Panc1 (cell line): Measurements from ENCODE around the gene ANO8. TPM values are rescaled to one million over a fixed set of nuclear protein-coding genes. Genes with fewer than 3 reads are reported as not detected.

Source experiments
- ATAC-seq: fragments of 200-7000 bp; cut with Tn5 transposase; 2 replicates; pipeline ENCODE4 v1.9.1; 2020; ENCODE audit warnings: mild to moderate bottlenecking, moderate library complexity
- BruUV-seq: library from RNA; stranded (reverse); fragments of 400-500 nt; replicated peaks from 2 replicates; lab custom pipeline; 2021; lab: Mats Ljungman, UMichigan
- CTCF ChIA-PET: fragments of 300-600 bp; sonication (Branson Sonifier 250); formaldehyde crosslinking; loops from one replicate; lab custom pipeline; 2022; ENCODE audit warnings: antibody characterized with exemption; lab: Charles Lee
- POLR2A ChIA-PET: fragments of 300-600 bp; sonication (Branson Sonifier 250); formaldehyde crosslinking; loops from one replicate; lab custom pipeline; 2022; ENCODE audit warnings: antibody characterized with exemption; lab: Charles Lee
- DNase-seq: peaks from one replicate; pipeline ENCODE4 v3.0.0-alpha.2; 2010; ENCODE audit warnings: low read depth, low spot score
- H3K27ac ChIP-seq: 2 replicates; pipeline ENCODE4 v1.5.1; 2011; ENCODE audit warnings: mild to moderate bottlenecking, low read length, inconsistent platforms
- H3K27me3 ChIP-seq: fragments of 200-500 bp; sonication (Bioruptor generic); 2 replicates; pipeline ENCODE4 v1.6.0; 2014; ENCODE audit warnings: low read length, inconsistent platforms; ENCODE audit not compliant: control insufficient read depth, insufficient read depth
- H3K36me3 ChIP-seq: fragments of 200-500 bp; sonication (Bioruptor generic); 2 replicates; pipeline ENCODE4 v1.5.1; 2014; ENCODE audit warnings: inconsistent platforms, mild to moderate bottlenecking, low read length, moderate library complexity; ENCODE audit not compliant: control insufficient read depth, insufficient read depth
- H3K4me1 ChIP-seq: 2 replicates; pipeline ENCODE4 v1.5.1; 2011; ENCODE audit warnings: inconsistent platforms, mild to moderate bottlenecking, low read length, moderate library complexity; ENCODE audit not compliant: control insufficient read depth, insufficient read depth
- H3K4me3 ChIP-seq, 2 experiments: 2 replicates each; pipeline ENCODE4 v1.5.1; 2011 to 2012; ENCODE audit warnings: low read depth in 2 of 2, low read length in 2 of 2, mild to moderate bottlenecking in 2 of 2, inconsistent platforms in 1 of 2, moderate library complexity in 1 of 2
- H3K9me3 ChIP-seq: fragments of 200-500 bp; sonication (Bioruptor generic); 2 replicates; pipeline ENCODE4 v1.5.1; 2014; ENCODE audit warnings: low read depth, mild to moderate bottlenecking, inconsistent platforms, low read length, moderate library complexity; ENCODE audit not compliant: control insufficient read depth, insufficient read depth
- POLR2AphosphoS5 ChIP-seq: IDR thresholded peaks from 2 replicates; pipeline ENCODE4 v1.6.1; 2012; ENCODE audit warnings: mild to moderate bottlenecking, low read depth, low read length, moderate library complexity
- SIN3A ChIP-seq: IDR thresholded peaks from 2 replicates; pipeline ENCODE4 v1.6.1; 2012; ENCODE audit warnings: low read depth, mild to moderate bottlenecking, low read length, moderate library complexity, borderline replicate concordance; ENCODE audit not compliant: insufficient read depth
- TCF7L2 ChIP-seq: IDR thresholded peaks from 2 replicates; pipeline ENCODE4 v1.6.1; 2011; ENCODE audit warnings: mild to moderate bottlenecking, low read depth, low read length, inconsistent platforms
- in situ Hi-C: cut with HindIII; loops from 2 replicates; pipeline ENCODE4 v1.10.0; 2016; ENCODE audit warnings: low sequenced_read_pairs, low pct_unique_long_range_greater_than_20kb
- intact Hi-C: fragments of 100-400 bp; cut with micrococcal nuclease; formaldehyde crosslinking; loops from one replicate; pipeline ENCODE4 v1.10.0; 2022; ENCODE audit not compliant: unreplicated experiment
- total RNA-seq: library from RNA; stranded (reverse); gene quantifications from one replicate; pipeline ENCODE4 v1.2.1, GENCODE V29; 2021; ENCODE audit not compliant: unreplicated experiment
- TF ChIP-seq, protein P1 (sequence below), 2 experiments: IDR thresholded peaks; 2 replicates each; pipeline ENCODE4 v1.6.1; 2011 to 2012; ENCODE audit warnings: low read depth in 2 of 2, control low read depth in 1 of 2, low read length in 1 of 2, mild to moderate bottlenecking in 1 of 2, moderate library complexity in 1 of 2; ENCODE audit not compliant: insufficient read depth in 1 of 2
- TF ChIP-seq, protein P2 (sequence below): fragments of 450-650 bp; IDR thresholded peaks from 2 replicates; pipeline ENCODE4 v1.5.1; 2017; ENCODE audit warnings: mild to moderate bottlenecking

ANO8 gene
- total RNA-seq, 1 experiment from 2014 or later = 13.5 TPM

DNA sequence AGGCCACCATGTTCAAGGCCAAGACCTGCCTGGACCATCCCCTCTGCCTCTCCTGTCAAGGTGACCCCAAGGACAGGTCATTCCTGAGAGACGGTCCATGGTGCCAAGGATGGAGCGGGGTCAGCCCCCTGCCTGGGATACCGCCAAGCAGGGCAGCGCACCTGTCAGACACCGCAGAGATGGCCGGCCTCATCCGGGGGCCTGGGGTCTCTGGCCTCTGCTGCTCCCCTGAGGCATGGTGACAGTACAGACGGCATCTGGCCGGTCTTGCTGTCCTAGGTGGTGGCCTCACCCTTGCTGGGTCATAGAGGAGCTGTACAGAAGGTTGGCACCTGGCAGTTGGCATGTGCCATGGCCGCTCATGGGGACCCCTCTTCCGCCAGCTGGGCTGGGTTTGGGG is 14.2 kb downstream of the ANO8 start:
- no peak overlapping the region for H3K4me3 ChIP-seq
- ATAC-seq = no peak
- no peaks in the 10 kb centered on the region for H3K9me3 ChIP-seq
- no peak overlapping the region for H3K27ac ChIP-seq
- H3K27me3 ChIP-seq = no peaks in the 10 kb centered on the region
- no peaks in the 10 kb centered on the region for H3K4me1 ChIP-seq
- in situ Hi-C loops = no loop called here
- no peaks in the 10 kb centered on the region for H3K36me3 ChIP-seq
- no peak for DNase-seq
- intact Hi-C loops = no loop called here
- POLR2A ChIA-PET = no interaction called here
- BruUV-seq = no TSS peak
- CTCF ChIA-PET = no interaction called here
- TF ChIP-seq, protein P1, sequence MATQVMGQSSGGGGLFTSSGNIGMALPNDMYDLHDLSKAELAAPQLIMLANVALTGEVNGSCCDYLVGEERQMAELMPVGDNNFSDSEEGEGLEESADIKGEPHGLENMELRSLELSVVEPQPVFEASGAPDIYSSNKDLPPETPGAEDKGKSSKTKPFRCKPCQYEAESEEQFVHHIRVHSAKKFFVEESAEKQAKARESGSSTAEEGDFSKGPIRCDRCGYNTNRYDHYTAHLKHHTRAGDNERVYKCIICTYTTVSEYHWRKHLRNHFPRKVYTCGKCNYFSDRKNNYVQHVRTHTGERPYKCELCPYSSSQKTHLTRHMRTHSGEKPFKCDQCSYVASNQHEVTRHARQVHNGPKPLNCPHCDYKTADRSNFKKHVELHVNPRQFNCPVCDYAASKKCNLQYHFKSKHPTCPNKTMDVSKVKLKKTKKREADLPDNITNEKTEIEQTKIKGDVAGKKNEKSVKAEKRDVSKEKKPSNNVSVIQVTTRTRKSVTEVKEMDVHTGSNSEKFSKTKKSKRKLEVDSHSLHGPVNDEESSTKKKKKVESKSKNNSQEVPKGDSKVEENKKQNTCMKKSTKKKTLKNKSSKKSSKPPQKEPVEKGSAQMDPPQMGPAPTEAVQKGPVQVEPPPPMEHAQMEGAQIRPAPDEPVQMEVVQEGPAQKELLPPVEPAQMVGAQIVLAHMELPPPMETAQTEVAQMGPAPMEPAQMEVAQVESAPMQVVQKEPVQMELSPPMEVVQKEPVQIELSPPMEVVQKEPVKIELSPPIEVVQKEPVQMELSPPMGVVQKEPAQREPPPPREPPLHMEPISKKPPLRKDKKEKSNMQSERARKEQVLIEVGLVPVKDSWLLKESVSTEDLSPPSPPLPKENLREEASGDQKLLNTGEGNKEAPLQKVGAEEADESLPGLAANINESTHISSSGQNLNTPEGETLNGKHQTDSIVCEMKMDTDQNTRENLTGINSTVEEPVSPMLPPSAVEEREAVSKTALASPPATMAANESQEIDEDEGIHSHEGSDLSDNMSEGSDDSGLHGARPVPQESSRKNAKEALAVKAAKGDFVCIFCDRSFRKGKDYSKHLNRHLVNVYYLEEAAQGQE (IDR thresholded peaks at IDR 0.05; ENCODE audit: insufficient read depth in 1 of 2, low read depth in 2 of 2, low read length in 1 of 2) = no peak

DNA sequence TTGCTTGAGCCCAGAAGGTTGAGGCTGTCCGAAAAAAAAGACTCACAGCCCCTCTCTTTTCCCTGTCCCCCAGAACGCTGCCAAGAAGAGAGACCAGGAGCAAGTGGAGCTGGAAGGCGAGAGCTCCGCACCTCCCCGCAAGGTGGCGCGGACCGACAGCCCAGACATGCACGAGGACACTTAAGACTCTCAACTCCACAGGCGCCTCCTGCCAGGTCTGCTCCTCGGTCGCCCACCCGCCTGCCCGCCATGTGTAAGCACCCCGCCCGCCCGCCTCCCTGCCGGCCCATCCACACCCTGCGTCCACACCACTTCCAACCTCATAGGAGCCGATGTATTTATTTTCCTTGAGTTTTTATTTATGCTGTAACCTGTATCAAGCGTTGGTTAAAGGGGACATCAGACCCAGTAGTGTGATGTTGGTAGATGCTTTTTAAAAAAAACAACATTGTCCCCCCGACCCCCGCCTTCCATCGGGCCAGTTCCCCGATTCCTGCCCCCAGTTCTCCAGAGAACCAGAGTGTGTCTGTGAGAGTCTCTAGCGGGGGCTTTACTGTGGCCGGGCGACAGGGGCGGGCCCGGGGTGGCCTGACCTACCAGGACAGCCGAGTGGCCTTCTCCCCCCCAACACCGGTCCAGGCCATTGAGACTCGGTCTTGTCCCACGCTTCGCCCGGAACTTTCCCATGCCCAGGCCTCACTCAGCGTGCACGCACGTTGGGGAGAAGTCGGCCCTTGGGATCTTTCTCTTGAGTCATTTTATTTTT is 15.0 kb downstream of the ANO8 start:
- POLR2A ChIA-PET = no interaction called here
- DNase-seq = no peak
- no peak for TF ChIP-seq SIN3A
- TF ChIP-seq TCF7L2 = no peak
- TF ChIP-seq, protein P1 (IDR thresholded peaks at IDR 0.05; ENCODE audit: insufficient read depth in 1 of 2, low read depth in 2 of 2, low read length in 1 of 2) = no peak
- no peak for TF ChIP-seq POLR2AphosphoS5
- TF ChIP-seq, protein P2, sequence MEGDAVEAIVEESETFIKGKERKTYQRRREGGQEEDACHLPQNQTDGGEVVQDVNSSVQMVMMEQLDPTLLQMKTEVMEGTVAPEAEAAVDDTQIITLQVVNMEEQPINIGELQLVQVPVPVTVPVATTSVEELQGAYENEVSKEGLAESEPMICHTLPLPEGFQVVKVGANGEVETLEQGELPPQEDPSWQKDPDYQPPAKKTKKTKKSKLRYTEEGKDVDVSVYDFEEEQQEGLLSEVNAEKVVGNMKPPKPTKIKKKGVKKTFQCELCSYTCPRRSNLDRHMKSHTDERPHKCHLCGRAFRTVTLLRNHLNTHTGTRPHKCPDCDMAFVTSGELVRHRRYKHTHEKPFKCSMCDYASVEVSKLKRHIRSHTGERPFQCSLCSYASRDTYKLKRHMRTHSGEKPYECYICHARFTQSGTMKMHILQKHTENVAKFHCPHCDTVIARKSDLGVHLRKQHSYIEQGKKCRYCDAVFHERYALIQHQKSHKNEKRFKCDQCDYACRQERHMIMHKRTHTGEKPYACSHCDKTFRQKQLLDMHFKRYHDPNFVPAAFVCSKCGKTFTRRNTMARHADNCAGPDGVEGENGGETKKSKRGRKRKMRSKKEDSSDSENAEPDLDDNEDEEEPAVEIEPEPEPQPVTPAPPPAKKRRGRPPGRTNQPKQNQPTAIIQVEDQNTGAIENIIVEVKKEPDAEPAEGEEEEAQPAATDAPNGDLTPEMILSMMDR = no peak
- no peak overlapping the region for H3K27ac ChIP-seq
- no peaks in the 10 kb centered on the region; the same call in 1 of the 2 replicates for H3K36me3 ChIP-seq
- CTCF ChIA-PET = no interaction called here
- no peak for ATAC-seq
- no peaks in the 10 kb centered on the region for H3K9me3 ChIP-seq
- no peak overlapping the region for H3K4me3 ChIP-seq
- no peaks in the 10 kb centered on the region for H3K27me3 ChIP-seq
- BruUV-seq = no TSS peak
- in situ Hi-C loops = no loop called here
- H3K4me1 ChIP-seq = no peaks in the 10 kb centered on the region
- intact Hi-C loops = no loop called here
